GM18868 (cell line): Measurements from ENCODE around the gene CASP9.
"Not testable (repeated sequence)": the region's sequence is repeated elsewhere in the genome, so short reads cannot be mapped to it uniquely, and the experiment has no call there.

Experiments used
- ATAC-seq: cut with Tn5 transposase; IDR thresholded peaks from one replicate; pipeline ENCODE4 v1.9.1; 2021; ENCODE audit warnings: mild to moderate bottlenecking, moderate library complexity; ENCODE audit not compliant: unreplicated experiment

The CASP9 gene

DNA sequence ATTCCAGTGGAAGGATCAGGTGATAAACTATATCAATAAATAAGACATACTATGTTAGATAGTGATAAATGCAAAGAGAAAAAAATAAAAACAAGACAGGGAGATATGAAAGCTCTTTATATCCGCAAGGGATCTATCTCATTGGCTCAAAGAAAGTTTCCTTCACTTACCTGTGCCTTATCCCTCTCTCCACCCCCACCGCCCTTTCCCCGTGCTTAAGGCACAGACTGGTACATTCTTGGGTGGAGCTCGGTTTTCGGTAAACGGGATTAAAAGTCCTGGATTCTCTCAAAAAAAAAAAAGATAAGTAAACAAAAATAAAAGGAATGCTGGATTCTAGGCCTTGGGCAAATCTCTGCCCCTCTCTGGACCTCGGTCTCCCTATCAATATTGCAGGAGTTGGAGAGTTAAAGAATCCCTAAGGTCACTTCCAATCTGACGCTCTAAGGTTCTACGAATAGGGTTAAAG lies 2.0 kb upstream of the CASP9 start:
- no peak for ATAC-seq

DNA sequence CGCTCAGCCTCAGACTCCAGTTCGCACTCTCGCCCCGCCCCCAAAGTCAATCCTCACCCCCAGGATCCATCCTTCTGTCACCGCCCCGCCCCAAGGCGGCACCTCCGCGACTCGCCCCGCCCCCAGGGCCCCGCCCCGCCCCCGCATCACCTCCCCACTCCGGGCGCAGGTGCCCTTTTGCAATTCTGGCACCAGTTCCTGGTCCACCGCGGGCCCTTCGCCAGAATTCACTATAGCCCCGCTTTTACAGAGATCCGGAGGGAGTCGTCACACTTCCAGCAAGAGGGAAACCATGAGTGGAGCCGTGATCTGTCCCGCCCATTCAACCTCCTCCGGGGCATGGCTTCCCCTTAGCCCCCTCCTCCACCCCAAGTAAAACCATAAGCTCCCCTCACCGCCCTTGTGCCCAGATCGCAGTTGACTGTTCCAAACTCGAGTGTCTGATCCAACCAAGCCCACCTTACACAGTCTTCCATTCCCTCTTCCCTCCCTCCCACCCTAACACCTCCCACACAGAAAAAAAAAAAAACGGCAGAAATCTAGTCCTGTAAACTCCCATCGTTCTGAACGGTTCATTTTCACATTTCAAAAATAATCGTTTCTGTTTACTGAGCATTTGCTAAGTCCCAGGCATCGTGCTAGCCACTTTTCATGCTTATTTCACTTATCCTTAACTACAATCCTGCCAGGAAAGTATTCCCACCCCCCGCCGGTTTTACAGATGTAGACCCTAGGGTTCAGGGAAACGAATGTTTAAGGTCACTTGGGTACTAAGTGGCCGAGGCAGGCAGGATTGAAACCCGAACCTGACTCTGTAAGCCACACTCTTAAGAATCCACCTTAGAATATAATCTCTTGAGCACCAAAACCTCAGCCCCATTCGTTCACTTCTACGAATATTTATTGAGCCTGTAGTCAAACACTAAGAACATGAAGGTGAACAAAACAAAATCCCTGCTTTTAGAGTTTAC lies 1.3 kb upstream of the CASP9 start:
- peak; percentile 41 for ATAC-seq

DNA sequence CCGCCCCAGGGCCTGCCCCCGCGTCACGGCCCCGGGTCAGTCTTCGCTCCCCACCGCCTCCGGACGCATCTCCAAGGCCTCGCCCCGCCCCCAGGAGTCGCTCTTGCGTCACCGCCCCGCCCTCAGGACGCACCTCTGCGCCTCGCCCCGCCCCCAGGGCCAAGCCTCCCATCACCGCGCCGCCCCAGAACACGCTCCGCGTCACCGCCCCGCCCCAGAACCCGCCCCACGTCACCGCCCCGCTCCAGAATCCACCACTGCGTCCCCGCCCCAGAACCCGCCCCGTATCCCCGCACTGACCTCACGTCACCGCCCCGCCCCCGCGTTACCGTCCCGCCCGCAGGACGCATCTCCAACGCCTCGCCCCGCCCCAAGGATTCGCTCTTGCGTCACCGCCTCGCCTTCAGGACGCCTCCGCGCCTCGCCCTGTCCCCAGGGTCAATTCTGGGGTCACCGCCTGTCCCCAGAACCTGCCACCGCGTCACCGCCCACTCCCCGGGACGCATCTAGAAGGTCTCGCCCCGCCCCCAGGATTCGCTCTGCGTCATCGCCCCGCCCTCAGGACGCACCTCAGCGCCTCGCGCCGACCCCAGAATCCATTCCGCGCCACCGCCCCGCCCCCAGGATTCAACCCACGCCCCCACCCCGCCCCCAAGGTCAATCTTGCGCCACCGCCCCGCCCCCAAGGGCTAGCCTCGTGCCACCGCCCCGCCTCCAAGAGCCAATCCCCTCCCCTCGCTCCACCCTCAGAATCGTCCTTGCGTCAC lies 451 bp upstream of the CASP9 start:
- ATAC-seq = peak; percentile 42

DNA sequence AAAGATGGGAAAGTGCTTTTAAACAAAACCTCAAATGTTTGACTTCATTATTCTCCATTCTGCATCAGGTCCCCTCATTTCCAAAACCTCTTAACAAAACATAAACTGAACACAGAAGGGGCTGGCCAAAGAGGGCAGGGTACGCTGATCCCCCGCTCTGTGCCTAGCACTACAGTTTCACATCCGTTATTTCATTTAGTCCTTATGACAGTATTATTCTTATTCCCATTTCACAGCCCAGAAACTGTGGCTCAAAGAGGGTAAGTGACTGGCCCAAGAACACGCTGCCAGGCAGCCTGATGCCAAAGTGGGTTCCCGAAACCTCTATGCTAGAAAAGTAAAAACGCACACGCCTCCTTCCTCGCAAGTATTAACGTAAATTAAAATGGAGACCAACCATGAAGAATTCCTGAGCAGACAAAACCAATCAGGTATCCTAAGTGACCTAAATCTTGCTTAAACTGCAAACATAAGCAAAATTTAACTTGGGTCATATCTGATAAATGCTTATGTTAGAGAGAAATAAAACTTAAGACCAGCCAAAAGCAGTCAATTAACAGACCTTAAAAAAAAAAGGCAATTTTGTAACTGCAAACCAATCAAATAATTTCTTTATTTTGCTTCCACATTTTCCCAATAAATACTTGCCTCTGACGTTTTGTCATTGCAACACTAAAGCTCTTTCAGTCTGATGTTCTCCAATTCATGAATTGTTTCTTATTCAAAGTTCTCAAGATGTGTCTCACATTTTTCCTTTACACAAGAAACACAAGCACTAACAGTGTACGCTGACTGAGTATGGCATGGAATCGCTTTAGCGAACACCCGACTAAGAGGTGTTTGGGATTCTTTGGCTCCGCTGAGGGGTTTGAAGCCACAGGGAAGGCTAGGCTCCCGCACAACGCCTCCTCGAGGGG lies 653 bp downstream of the CASP9 start:
- ATAC-seq = no peak

DNA sequence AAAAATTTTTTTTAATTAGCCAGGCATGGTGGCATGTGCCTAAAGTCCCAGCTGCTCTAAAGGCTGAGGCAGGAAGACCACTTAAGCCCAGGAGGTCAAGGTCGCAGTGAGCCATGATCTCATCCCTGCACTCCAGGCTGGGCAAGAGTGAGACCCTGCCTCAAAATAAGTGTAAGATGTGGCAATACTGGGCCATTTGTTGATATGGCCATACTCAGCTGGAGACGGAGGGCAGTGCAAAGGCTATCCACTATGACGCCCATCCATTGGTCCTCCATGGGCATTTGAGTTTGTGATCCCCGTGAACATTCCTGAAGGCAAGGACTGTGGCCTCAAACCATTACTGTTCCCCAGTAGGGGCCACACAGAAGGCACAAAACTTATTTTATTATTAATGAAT lies 1.5 kb downstream of the CASP9 start:
- ATAC-seq = no peak

DNA sequence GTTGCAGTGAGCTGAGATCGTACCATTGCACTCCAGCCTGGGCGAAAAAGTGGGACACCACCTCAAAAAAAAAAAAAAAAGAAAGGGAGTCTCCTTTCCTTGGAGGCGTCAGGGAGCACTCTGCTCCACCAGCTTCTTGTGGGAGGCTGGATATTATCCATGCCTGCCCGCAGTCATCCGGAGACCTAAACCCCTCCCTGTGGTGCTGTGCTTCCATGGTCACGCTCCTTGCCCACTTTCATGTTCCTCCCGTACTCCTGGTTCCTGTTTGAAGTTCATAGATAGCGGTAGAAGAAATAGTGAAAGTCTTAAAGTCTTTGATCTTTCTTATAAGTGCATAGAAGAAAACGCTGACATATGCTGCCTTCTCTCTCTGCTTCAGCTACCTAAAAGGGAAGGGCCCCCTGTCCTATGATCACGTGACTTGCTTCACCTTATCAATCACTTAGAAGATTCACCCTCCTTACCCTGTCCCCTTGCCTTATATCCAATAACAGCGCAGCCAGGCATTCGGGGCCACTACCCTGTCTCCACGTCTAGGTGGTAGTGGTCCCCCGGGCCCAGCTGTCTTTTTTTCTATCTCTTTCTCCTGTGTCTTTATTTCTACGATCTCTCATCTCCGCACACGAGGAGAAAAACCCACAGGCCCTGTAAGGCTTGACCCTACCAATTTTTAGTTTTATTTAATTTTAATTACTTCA lies 2.7 kb downstream of the CASP9 start:
- ATAC-seq = not testable (repeated sequence)

DNA sequence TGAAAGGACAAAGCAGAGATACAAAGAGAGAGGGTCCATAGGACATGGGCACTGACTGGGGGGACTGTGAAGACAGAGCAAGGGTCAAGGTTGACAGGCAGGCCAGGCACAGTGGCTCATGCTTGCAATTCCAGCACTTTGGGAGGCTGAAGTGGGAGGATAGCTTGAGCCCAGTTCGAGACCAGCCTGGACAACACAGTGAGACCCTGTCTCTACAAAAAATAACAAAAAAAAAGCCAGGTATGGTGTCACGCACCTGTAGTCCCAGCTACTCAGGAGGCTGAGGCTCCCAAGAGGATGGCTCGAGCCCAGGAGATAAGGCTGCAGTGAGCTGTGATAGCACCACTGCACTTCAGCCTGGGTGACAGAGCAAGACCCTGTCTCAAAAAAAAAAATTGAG lies 4.4 kb downstream of the CASP9 start:
- no peak for ATAC-seq

DNA sequence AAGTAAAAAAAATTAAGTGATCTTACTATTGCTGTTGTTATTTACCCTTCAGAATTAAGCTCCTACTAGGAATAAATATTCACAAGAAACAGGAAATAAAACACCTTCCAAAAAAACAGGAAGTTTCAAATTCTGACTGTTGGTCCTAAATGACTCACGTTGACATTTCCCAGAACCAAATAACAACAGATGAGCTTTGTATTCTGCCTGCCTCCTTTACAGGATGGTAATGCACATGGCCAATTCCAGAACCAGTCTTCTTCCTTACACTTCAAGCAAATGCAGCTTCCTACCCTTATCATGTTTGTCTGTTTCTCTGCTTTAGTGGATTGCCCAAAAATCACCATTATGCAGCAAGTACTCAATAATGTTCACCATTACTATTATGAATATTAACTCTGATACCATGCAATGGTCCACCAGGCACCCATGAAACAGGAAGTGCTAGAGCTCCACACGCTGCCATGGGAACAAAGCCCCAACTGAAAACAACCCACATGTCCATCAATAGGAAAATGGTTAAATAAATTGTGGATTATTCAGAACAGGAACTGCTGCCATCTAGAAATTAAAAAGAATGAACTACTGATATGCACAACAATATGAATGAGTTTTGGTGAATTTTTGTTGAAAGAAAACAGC lies 8.9 kb downstream of the CASP9 start:
- ATAC-seq = no peak

DNA sequence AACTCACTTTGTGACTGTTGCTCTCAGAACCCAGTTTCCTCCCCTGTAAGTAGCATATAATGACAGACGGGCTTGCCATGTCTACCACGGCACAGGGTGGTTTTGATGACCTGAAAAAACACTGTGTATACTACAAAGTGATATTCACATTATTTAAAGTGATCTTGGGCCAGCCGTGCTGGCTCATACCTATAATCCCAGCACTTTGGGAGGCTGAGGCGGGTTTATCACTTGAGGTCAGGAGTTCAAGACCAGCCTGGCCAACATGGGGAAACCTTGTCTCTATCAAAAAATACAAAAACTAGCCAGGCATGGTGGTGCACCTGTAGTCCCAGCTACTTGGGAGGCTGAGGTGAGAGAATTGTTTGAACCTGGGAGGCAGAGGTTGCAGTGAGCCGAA lies 9.5 kb downstream of the CASP9 start:
- ATAC-seq = not testable (repeated sequence)

DNA sequence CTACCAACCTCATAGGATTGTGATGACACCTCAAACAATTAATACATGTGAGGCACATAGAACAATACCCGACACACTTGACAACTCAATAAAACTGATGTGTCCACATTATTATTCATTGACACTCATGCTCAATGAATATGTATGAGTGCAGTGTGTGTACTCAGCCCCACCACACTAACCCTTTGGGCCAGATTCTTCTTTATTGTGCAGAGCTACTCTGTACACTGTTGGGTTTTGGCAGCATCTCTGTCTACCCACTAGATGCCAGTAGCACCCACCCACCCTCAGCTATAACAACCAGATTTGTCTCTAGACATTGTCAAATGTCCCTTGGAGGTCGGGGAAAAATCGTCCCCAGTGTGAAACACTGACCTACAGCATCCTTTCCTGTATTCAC lies 10.1 kb downstream of the CASP9 start:
- ATAC-seq = no peak

DNA sequence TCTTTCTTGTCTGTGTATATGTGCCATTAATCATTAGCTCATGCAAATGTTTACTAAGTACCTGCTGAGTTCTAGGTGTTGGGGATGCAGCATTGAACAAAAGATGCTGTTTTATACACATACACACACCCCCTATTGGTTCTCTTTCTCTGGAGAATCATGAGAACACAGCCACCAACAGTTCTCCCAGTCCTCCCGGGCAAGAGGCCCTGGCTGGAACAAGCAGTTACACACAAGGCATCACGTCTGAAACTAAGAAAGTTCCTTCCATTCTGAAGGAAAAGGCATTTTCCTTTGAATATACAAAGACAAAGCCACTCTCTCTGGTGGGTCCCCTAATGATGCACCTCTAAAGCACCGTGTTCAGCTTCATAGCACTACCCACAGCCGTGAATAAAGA lies 10.8 kb downstream of the CASP9 start:
- no peak for ATAC-seq

DNA sequence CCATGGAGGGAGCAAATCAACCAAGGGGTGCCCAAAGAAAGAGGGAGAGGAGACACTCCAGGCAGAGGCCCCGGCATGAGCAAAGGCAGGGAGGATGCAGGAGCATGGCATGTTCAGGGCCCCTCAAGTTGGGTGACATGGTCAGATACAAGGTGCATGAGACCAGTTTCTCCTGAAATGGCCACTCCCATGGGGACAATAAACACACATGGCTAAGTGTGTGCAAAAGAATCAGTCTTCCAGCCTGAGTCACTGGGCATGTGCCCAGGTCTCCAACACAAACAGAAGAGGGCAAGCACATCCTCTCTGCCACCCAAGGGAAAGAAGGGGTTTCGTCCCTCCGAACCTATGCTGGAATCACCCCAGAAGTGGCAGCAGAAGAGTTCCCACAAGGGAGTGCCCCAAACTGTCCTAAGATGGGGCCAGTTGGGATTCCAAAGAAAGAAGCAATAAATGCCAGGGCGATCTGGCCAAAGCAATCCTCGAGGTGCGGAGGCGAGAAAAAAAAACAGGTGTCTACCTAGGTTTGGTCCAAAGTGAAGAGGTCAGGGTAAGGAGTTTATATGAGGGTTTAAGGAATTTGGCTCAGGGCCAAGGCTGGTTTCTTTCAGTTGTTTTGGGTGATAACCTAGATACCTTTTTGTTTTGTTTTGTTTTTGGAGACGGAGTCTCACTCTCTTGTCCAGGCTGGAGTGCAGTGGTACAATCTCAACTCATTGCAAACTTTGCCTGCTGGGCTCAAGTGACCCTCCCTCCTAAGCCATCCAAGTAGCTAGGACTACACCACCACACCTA lies 13.2 kb downstream of the CASP9 start:
- ATAC-seq = no peak

DNA sequence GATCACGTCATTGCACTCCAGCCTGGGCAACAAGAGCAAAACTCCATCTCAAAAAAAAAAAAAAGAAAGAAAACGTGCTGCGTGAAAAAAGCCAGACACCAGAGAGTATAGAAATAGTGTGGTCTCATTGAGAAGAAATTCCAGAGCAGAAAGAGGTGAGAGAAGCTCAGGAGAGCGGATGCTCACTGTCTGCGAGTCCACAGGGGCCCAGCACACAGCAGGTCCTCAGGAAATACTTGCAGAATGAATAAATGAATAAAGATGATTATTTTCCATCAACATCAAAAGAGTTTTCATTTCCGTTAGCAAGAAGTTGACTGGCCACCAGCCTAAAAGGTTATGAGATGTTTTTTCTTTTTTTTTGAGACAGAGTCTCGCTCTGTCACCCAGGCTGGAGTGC lies 14.4 kb downstream of the CASP9 start:
- ATAC-seq = no peak

DNA sequence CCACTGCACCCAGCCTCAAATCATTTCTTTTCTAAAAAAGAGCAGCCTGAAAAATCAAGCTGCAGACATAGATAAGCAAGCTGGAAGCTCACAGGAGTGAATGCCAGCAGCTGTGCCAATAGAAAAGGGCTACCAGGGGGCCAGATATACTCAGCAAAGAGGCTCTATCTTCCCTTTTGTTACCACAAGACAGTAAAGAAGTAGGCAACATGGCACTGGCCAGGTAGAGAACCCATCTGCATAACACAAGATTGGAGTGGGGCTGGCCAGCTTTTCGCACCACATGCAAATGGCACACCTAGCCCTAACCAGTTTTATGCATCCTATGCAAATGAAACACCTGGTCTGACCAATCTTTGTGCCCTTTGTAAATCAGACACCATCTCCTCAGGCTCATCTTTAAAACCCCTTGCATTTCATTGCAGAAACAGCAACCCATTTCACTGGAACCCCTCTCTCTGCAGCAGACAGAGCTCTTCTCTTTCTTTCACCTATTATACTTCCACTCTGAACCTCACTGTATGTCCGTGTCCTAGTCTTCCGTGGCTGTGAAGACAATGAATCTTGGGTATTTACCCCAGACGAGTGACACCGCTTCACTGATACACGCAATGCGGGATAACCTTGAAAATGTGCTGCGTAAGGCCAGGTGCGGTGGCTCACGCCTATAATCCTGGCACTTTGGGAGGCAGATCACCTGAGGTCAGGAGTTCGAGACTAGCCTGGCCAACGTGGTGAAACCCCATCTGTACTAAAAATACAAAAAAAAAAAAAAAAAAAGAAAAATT lies 15.1 kb downstream of the CASP9 start:
- ATAC-seq = no peak

DNA sequence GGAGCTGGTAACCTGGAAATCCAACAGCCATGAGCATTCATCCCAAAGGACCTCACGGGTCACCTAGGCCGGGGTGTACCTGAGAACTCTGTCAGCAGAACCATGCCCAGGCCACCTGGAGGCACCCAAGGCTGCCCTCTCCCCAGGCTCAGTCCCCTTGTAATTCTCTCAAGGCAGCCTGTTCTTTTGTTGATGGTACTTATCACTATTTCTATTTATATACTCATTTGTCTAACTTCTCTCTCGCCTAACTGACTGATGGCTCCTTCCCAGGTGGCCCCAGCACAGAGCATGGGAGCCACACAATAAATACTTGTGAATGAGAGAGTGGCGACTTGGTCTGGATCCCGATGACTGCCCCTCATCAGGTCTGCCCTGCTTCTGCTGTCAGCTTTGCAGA lies 16.7 kb downstream of the CASP9 start:
- ATAC-seq = no peak

DNA sequence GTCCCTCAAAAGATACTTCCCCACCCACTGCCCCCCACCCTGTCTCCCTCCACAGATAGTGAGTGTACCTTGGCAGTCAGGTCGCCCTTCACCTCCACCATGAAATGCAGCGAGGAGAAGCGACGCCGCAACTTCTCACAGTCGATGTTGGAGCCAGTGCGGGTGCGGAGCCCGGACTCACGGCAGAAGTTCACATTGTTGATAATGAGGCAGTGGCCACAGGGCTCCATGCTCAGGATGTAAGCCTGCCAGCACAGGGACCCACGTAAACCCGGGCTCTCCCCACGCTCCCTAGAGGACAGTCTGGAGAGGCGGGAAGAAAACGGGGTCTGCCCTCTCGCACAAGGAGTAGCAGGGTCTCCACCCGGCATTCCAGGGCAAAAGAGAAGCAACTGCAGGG lies 17.2 kb downstream of the CASP9 start:
- no peak for ATAC-seq

DNA sequence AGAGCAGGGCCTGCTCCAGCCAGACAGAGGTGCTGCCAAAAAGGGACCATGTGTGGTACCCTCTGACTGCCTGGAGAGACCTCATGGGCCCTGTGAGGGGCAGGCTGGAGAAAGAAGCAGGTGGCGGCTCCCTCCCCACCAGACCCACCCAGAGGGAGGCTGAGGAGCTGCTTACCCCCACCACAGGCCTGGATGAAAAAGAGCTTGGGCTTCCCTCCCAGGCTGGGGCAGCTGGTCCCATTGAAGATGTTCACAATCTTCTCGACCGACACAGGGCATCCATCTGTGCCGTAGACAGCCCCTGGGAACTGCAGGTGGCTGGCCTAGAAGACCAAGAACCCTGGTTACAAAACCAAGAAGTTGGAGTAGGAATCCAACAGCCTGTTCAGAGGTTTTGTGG lies 19.6 kb downstream of the CASP9 start:
- ATAC-seq = no peak
